Trophoblast cell (in vitro differentiated cells and primary cell): Measurements from ENCODE around the gene ZNF692.
A peak's percentile ranks its signal among the peaks of the same experiment; 100 is the strongest.

Source experiments
- DNase-seq, 2 donors: peaks; one replicate each; pipeline ENCODE4 v3.0.0-alpha.2; 2016
- H2AFZ ChIP-seq: 2 replicates; pipeline ENCODE4 v1.6.1; 2013; ENCODE audit warnings: low read length, moderate library complexity, mild to moderate bottlenecking; ENCODE audit not compliant: insufficient read depth, poor library complexity
- H2AK5ac ChIP-seq: 2 replicates; pipeline ENCODE4 v1.6.1; 2013; ENCODE audit warnings: mild to moderate bottlenecking, low read length
- H2BK120ac ChIP-seq: 2 replicates; pipeline ENCODE4 v1.6.1; 2013; ENCODE audit warnings: low read length, mild to moderate bottlenecking, moderate library complexity; ENCODE audit not compliant: insufficient read depth, poor library complexity
- H2BK12ac ChIP-seq: 2 replicates; pipeline ENCODE4 v1.6.1; 2013; ENCODE audit warnings: mild to moderate bottlenecking, low read length, moderate library complexity
- H2BK5ac ChIP-seq: 2 replicates; pipeline ENCODE4 v1.6.1; 2013; ENCODE audit warnings: low read length, low read depth, moderate library complexity, mild to moderate bottlenecking; ENCODE audit not compliant: poor library complexity
- H3K14ac ChIP-seq: 2 replicates; pipeline ENCODE4 v1.6.1; 2013; ENCODE audit warnings: mild to moderate bottlenecking, low read length
- H3K18ac ChIP-seq: 2 replicates; pipeline ENCODE4 v1.6.1; 2013; ENCODE audit warnings: mild to moderate bottlenecking, low read length
- H3K23ac ChIP-seq: 2 replicates; pipeline ENCODE4 v1.6.1; 2013; ENCODE audit warnings: low read length
- H3K27ac ChIP-seq: 2 replicates; pipeline ENCODE4 v1.5.1; 2013; ENCODE audit warnings: low read depth, mild to moderate bottlenecking, inconsistent platforms, low read length, moderate library complexity
- H3K27me3 ChIP-seq: 2 replicates; pipeline ENCODE4 v1.6.1; 2013; ENCODE audit warnings: inconsistent platforms, mild to moderate bottlenecking, low read length, moderate library complexity; ENCODE audit not compliant: insufficient read depth
- H3K36me3 ChIP-seq, 2 experiments: 1 replicate in 1 of 2; 2 replicates in 1 of 2; pipeline ENCODE4 v1.6.1; 2013; ENCODE audit warnings: low read length in 2 of 2, mild to moderate bottlenecking in 2 of 2, moderate library complexity in 1 of 2; ENCODE audit not compliant: insufficient read depth in 2 of 2, control insufficient read depth in 1 of 2
- H3K4ac ChIP-seq: 2 replicates; pipeline ENCODE4 v1.6.1; 2013; ENCODE audit warnings: low read depth, mild to moderate bottlenecking, low read length, moderate library complexity
- H3K4me1 ChIP-seq, 2 experiments: 1 replicate in 1 of 2; 2 replicates in 1 of 2; pipeline ENCODE4 v1.6.1; 2013; ENCODE audit warnings: low read length in 2 of 2, mild to moderate bottlenecking in 2 of 2, moderate library complexity in 1 of 2; ENCODE audit not compliant: insufficient read depth in 2 of 2, control insufficient read depth in 1 of 2
- H3K4me2 ChIP-seq: 2 replicates; pipeline ENCODE4 v1.6.1; 2013; ENCODE audit warnings: inconsistent platforms, mild to moderate bottlenecking, low read length, moderate library complexity
- H3K4me3 ChIP-seq: 2 replicates; pipeline ENCODE4 v1.5.1; 2013; ENCODE audit warnings: mild to moderate bottlenecking, low read depth, low read length, inconsistent platforms
- H3K79me1 ChIP-seq: one replicate; pipeline ENCODE4 v1.6.1; 2013; ENCODE audit warnings: low read length
- H3K79me2 ChIP-seq: 2 replicates; pipeline ENCODE4 v1.6.1; 2013; ENCODE audit warnings: low read length, mild to moderate bottlenecking; ENCODE audit not compliant: control insufficient read depth, insufficient read depth, poor library complexity
- H3K9ac ChIP-seq: 2 replicates; pipeline ENCODE4 v1.6.1; 2013; ENCODE audit warnings: mild to moderate bottlenecking, low read length
- H3K9me3 ChIP-seq: 2 replicates; pipeline ENCODE4 v1.6.1; 2013; ENCODE audit warnings: low read depth, mild to moderate bottlenecking, control low read depth, inconsistent platforms, low read length; ENCODE audit not compliant: insufficient read depth
- H4K12ac ChIP-seq: 2 replicates; pipeline ENCODE4 v1.6.1; 2013; ENCODE audit warnings: low read depth, mild to moderate bottlenecking, low read length, moderate library complexity
- H4K8ac ChIP-seq: 2 replicates; pipeline ENCODE4 v1.6.1; 2013; ENCODE audit warnings: low read depth, mild to moderate bottlenecking, low read length, moderate library complexity
- H4K91ac ChIP-seq: one replicate; pipeline ENCODE4 v1.6.1; 2013; ENCODE audit warnings: low read depth, mild to moderate bottlenecking, low read length, moderate library complexity
- WGBS: extraction: QIAGEN DNeasy Blood & Tissue Kit; methylation state at CpG from one replicate; pipeline ENCODE4 v1.1.7; 2013; ENCODE audit warnings: missing lambda C conversion rate; ENCODE audit not compliant: insufficient read length, insufficient coverage; ENCODE audit errors: extremely low coverage; 5-methylcytosine and 5-hydroxymethylcytosine counted together

The ZNF692 gene

GRCh38 chr1:248823517-248824001 is 35.3 kb downstream of the ZNF692 start:
- Histone ChIP-seq H3K9me3 (no peaks in the 10 kb centered on the region), H3K79me2 (peaks cover 9% of the 10 kb centered on the region), H3K4ac (no peak overlapping the region), H2AK5ac (no peak overlapping the region), H4K91ac (no peak overlapping the region), H3K4me3 (no peak overlapping the region), H2AFZ (no peak overlapping the region), H4K12ac (no peak overlapping the region), H3K9ac (no peak overlapping the region), H3K23ac (no peak overlapping the region), H3K79me1 (peaks cover 10% of the 10 kb centered on the region), H3K14ac (no peak overlapping the region), H3K27me3 (no peaks in the 10 kb centered on the region), H2BK120ac (no peak overlapping the region), H3K36me3 (peaks cover 19 to 37% of the 10 kb centered on the region in 2 experiments), H3K27ac (no peak overlapping the region), H3K4me2 (no peak overlapping the region), H3K18ac (peak overlapping the region; percentile 14), H4K8ac (no peak overlapping the region), H2BK12ac (no peak overlapping the region), H3K4me1 (peaks cover 18 to 26% of the 10 kb centered on the region in 2 experiments), H2BK5ac (no peak overlapping the region)
- peak in 1 of 2 donors; percentile 16 for DNase-seq
- WGBS, result no CpG with 5 or more reads among the region's 2 CpGs

GRCh38 chr1:248822148-248823032 is 36.5 kb downstream of the ZNF692 start:
- Histone ChIP-seq H4K12ac (no peak overlapping the region), H2BK120ac (no peak overlapping the region), H3K4me1 (peaks cover 18 to 26% of the 10 kb centered on the region in 2 experiments), H3K9ac (no peak overlapping the region), H2BK5ac (no peak overlapping the region), H3K27me3 (no peaks in the 10 kb centered on the region), H2AK5ac (no peak overlapping the region), H3K18ac (peak overlapping the region; percentile 32), H3K4me3 (no peak overlapping the region), H3K14ac (no peak overlapping the region), H2BK12ac (no peak overlapping the region), H4K91ac (no peak overlapping the region), H3K9me3 (no peaks in the 10 kb centered on the region), H3K36me3 (peaks cover 19 to 39% of the 10 kb centered on the region in 2 experiments), H3K79me1 (peaks cover 10% of the 10 kb centered on the region), H4K8ac (no peak overlapping the region), H2AFZ (no peak overlapping the region), H3K4me2 (no peak overlapping the region), H3K23ac (no peak overlapping the region), H3K4ac (no peak overlapping the region), H3K27ac (no peak overlapping the region), H3K79me2 (peaks cover 9% of the 10 kb centered on the region)
- DNase-seq, result no peak
- no CpG with 5 or more reads among the region's 15 CpGs for WGBS

GRCh38 chr1:248821641-248822040 is 37.2 kb downstream of the ZNF692 start:
- H3K27me3 ChIP-seq, result no peaks in the 10 kb centered on the region
- H3K23ac ChIP-seq, result no peak overlapping the region
- no peak overlapping the region for H2BK12ac ChIP-seq
- no peak overlapping the region for H4K12ac ChIP-seq
- H3K4me2 ChIP-seq, result no peak overlapping the region
- no peak overlapping the region for H3K14ac ChIP-seq
- no peak overlapping the region for H3K18ac ChIP-seq
- H2BK5ac ChIP-seq, result no peak overlapping the region
- no CpG with 5 or more reads among the region's 7 CpGs for WGBS
- H4K91ac ChIP-seq, result no peak overlapping the region
- H2AK5ac ChIP-seq, result no peak overlapping the region
- no peak for DNase-seq
- peaks cover 18 to 24% of the 10 kb centered on the region in 2 experiments for H3K4me1 ChIP-seq
- H4K8ac ChIP-seq, result no peak overlapping the region
- no peak overlapping the region for H3K27ac ChIP-seq
- H3K36me3 ChIP-seq, result peaks cover 25 to 46% of the 10 kb centered on the region in 2 experiments
- no peak overlapping the region for H3K9ac ChIP-seq
- no peaks in the 10 kb centered on the region for H3K9me3 ChIP-seq
- H3K79me2 ChIP-seq, result peaks cover 9% of the 10 kb centered on the region
- H3K79me1 ChIP-seq, result peaks cover 10% of the 10 kb centered on the region
- H2BK120ac ChIP-seq, result no peak overlapping the region
- H3K4ac ChIP-seq, result peak overlapping the region; percentile 2
- H2AFZ ChIP-seq, result no peak overlapping the region
- no peak overlapping the region for H3K4me3 ChIP-seq

- H3K9ac ChIP-seq, result no peak overlapping the region
- no peak overlapping the region for H2AK5ac ChIP-seq
- no peak overlapping the region for H3K14ac ChIP-seq
- H2BK5ac ChIP-seq, result no peak overlapping the region
- H3K27ac ChIP-seq, result no peak overlapping the region
- H3K27me3 ChIP-seq, result no peaks in the 10 kb centered on the region
- H2BK12ac ChIP-seq, result no peak overlapping the region
- H4K91ac ChIP-seq, result no peak overlapping the region
- WGBS, result no CpG with 5 or more reads among the region's 3 CpGs
- H3K79me2 ChIP-seq, result peaks cover 7% of the 10 kb centered on the region
- H2BK120ac ChIP-seq, result no peak overlapping the region
- peaks cover 18 to 24% of the 10 kb centered on the region in 2 experiments for H3K4me1 ChIP-seq
- no peak overlapping the region for H3K4ac ChIP-seq
- H3K4me2 ChIP-seq, result no peak overlapping the region
- peaks cover 30 to 51% of the 10 kb centered on the region in 2 experiments for H3K36me3 ChIP-seq
- H3K4me3 ChIP-seq, result no peak overlapping the region
- peak overlapping the region; percentile 6 for H3K18ac ChIP-seq
- H3K9me3 ChIP-seq, result no peaks in the 10 kb centered on the region
- H3K79me1 ChIP-seq, result peaks cover 7% of the 10 kb centered on the region
- peak; percentile 42 to 53 for DNase-seq
- H4K12ac ChIP-seq, result no peak overlapping the region
- H4K8ac ChIP-seq, result no peak overlapping the region
- H2AFZ ChIP-seq, result no peak overlapping the region
- H3K23ac ChIP-seq, result no peak overlapping the region
These were observed 37.8 kb downstream of the ZNF692 start for GRCh38 chr1:248821101-248821500.
